NCI-H146 treated with DMSO at 0.1 percent for 48 hours (cell line): Measurements from ENCODE around the gene SH3RF1.

Experiments
- DNase-seq: peaks from one replicate; lab custom pipeline; 2025; ENCODE audit not compliant: unreplicated experiment; lab: John Stamatoyannopoulos, UW

SH3RF1 gene

DNA sequence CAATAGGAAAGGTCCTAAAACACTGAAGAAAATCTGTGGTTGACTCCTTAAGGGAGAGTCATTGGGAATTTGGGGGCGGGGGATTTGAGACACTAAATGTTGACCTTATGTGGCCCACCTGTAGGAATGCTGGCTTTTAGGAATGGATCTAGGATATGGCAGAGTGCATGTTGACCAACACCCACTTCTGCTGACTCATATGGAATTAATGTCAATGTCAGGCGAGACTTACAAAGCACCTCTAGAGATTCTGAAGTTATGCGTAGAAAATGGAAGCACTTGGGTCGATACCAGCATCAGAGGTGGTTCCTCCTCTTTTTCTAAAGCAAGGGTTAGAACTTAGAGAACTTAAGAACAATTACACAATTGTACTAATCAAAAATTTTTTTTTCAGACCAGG is 160.1 kb downstream of the SH3RF1 start:
- no peak for DNase-seq

DNA sequence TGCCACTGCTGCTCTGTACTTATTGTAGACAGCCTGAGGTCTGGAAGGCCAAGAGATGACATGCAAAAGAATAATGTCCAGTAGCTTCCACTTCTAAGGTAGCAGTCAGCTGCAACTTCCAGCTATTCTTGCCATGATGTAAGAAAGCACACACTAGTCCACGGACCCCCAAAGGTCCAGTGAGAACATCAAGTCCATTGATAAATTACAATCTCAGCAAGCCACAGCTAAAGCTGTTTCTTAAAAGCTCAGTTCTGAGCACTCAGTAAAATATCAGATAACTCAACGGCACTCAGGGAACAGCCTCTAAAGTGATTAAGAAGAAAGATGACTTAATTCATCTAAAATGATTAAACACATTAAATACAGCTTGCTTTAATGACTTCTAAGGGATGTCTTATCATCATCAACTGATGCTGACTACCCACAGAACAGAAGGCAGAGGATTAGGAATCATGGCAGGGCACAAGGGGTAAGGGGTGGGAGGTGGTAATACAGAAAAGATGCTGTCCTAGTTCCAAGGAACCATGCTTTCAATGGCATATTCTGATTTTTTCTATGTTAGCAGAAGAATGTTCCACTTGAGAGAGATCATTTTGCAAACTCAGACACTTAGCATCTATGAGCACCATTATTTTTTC is 161.6 kb downstream of the SH3RF1 start:
- no peak for DNase-seq

DNA sequence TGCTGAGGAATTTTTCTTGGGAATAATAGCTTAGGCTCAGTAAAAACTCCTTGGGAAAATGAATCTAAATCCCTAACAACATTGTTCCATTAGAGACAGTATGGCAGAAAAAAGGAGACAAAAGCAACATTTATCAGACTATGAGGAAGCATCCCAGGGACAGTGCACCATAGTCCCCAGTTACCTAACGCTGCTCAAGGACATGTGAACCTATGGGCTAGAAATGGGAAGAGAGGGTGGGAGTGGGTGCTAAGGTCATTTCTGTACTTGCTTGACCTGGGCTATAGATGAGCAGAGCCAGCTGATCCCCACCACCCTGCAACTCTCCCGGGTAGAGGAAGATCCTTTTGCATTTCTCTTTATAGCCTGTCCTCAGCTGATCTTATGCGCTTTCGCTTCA is 162.5 kb downstream of the SH3RF1 start:
- no peak for DNase-seq

DNA sequence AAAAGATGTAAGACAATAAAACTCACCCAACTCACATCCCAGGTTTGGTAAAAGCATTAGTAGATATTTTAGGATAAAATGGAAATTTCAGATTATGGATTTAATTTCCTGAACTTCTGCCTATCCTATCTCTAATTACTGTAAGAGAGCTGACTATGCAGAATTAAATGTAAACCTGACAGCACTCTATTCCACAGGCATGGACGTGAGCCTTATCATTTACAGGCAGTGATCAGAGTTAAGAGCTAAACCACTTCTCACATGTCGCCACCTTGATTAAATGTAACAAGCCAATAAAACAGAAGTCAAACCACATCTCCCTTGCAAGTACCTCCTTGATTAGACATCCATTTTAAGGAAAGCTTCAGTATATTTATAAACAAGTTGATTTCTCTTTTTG is 163.2 kb downstream of the SH3RF1 start:
- no peak for DNase-seq

DNA sequence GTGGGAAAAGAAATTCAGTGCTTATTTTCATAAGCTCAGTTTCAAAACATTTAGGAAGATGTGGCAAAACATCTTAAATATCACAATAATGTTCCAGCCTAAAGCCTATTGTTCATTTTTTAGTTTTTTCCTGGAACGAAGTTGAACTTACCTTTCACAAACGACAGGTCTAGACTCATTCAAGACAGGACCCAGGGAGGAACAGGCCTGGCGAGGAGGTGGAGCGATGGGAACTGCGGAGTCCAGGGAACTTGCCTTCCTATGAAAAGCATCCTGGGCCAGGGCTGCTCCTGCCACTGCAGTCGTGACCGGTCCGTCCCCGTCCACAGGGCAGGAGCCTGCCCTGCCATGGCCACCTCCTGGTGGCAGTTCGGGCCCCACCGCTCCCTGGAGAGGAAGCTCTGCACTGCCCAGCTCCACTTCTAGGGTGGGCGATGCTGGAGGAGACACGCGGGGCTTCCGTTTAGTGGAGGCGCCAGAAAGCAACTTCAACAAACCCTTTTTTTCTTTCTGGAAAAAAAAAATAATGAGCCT is 164.0 kb downstream of the SH3RF1 start:
- DNase-seq, result no peak

DNA sequence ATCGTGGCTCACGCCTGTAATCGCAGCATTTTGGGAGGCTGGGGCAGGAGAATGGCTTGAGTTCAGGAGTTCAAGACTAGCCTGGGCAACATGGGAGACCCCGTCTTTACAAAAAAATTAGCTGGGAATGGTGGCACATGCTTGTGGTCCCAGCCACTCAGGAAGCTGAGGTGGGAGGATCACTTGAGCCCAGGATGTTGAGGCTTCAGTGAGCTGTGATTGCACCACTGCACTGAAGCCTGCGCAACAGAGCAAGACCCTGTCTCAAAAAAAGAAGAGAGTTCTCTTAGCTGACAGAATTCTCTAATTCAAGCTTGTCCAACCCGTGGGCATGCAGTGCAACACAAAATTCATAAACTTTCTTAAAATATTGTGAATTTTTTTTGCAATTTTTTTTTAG is 165.1 kb downstream of the SH3RF1 start:
- DNase-seq, result no peak

DNA sequence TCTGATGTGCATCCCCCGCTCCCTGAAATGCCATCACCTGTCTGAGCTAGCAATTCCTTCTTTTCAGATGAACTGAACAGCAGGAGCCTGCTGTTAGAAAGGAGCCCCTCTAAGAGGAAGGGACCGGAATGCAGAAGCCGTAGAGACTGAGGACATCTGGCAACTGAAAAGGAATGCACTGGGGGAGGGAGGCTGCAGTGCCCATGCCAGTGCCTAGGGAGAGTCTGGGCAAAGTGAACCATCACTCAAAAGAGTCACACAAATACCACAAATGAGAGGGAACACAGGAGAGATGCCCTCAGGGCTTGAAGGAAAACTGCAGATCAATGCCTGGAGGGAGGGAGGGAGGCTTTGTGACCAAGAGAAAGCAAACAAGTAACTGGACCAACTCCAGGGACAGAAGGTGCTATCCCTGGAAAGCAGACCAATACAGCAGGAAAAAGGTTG is 166.8 kb downstream of the SH3RF1 start:
- peak; percentile 90 for DNase-seq

DNA sequence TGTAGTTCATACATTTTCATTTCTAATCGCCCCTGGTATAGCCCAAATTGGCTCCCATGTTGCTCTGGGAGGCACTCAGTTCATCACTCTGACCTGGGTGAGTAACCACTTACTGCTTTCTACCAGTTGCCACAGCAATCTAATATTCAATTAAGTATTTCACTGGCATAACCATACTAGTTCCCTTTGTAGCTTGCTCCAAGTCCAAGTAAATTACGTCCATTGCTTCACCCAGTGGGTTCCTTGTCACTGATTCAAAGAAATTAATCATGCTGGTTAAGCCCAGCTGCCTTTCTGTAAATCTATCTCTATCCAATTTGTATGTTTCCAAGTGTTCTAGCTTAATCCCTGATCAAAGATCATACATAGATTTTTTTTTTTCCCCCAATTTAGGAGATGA is 168.7 kb downstream of the SH3RF1 start:
- DNase-seq, result no peak

DNA sequence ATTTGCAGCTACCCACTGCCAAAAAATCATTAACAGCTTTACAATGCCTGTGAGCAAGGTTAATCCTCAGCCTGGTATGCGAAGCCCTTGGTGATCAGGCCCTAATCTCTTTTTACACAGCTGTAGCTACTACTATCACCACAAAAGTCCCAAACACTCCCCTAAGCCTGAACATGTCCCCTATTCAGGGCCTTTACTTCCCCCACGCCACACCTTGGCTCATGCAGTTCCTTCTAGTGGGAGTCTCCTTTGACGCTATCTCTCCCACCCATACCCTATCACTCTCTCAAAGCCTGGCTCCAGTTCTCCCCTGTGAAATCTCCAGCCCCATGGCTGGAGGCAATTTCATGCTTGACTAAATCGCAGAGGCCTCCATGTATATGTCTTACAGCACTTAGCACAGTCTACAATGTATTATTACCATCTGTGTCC is 170.1 kb downstream of the SH3RF1 start:
- DNase-seq, result no peak

DNA sequence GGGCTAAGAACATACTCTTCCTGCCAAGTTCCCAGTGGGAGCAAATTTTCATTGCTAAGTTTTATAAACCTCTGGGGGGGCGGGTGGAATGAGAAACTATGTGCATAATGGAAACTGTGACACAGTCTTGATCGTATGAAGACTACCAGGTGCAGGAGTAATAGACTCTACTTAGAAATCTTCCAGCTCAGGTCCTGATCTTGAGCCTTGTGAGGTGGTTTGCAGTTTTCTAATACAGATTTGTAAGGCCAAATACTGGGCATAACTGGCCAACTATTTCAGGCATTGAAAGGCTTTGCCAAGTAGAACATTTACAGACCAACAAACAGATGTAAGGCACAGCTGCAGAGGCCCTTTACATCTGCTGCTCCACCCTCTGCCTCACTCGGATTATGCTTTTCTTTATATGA is 171.0 kb downstream of the SH3RF1 start:
- no peak for DNase-seq

DNA sequence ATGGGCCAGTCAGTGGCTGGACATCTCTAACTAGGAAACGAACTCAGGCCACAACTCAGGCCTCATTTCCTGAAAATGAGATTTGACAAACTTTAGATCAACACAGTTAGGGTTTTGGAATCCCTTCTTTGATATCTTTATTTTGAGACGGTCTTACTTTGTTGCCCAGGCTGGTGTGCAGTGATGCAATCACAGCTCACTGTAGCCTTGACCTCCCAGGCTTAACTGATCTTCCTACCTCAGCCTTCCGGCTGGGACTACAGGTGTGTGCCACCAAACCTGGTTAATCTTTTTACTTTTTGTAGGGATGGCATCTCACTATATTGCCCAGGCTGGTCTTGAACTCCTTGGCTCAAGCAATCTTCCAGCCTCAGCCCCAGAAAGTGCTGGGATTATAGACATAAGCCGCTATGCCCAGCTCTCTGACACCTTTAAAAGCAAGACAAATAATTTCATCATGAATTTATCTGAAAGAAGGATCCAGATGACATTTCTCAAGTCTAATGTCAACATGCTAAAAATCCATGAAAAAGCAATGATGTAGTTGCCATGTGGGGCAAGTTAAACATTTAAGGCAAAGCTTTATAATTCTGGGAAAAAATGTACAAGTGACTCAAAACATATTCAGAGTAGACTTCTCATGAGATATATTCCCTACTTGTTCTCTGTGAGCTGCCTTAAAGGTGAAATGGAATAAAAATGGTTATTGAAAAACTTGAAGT is 171.6 kb downstream of the SH3RF1 start:
- no peak for DNase-seq

DNA sequence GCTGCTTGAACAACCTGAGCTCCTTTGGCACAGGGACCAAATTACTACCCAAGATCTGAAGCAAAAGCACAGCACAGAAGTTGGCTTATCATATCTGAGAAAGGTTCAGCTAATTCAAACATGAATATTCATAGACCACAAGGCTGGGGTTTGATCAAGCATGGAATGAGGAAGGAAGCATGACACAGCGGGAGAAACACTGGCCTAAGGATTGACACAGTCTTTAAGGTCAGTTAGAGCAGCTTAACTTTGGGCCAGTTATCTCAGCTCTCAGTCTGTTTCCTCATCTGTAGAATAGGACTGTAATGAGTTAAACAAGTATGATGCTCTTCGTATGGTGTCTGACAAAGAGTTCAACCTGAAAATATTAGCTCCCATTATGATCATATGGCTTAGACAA is 172.2 kb downstream of the SH3RF1 start:
- no peak for DNase-seq

DNA sequence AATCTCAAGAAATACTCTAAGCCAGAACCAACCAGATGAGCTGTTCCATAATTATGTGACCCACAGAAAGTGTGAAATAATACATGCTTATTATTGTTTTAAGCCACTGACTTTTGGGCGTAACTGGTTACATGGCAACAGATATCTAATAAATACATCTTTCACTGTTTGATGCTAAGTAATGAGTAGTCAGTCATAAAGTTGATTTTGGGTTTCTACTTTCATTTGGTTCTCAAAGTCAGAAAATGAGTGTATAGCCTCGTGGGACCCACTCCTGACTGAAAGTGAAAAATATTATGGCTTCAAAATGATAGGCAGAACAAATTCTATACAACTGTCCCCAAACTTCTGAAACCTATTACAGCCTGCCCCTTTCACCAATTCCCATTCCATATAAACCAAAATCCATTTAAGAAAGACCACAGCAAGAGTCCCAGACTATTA is 172.7 kb downstream of the SH3RF1 start:
- no peak for DNase-seq

DNA sequence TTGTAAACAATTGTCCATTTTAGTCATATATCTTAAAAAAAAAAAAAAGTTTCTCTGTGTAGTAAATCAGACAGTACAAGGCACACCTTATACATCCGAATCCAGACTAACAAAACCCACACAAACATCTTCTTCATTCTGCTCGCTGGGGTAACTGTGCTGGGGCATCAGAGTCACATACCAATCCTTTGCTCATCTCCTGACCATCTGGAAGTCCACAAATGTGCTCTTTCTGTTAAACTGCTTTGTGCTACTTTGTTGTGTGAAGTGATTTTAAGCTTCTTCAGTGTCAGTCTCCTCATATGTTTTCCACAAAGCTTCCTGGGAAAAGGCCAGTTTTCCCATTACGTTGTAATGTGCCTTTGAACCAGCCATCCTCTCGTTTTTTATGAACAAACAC is 174.5 kb downstream of the SH3RF1 start:
- no peak for DNase-seq

DNA sequence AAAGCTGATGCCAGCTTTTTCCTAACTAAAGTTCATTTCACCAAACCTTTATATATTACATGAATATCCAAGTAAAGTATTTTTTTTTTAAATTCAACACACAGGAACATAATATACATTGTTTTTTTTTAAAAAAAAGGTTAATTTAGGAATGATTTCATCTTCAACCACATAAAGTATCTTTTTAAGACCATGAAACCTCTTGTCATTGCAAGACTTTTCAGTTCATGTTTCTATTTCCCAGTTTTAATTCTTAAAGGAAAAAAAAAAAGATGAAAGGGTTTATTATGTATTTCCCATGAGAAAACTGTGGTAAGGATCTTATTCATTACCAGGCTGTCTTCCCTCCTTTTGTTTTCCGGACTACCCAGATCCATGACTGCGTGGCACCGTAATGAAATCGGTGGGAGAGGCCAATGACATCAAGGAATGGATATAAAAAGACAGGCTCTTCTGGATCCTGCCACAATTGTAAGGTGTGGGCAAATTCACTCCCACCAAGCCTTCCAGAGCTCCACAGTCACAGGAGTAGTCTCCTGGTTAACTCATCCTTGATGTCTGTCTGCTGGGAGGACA is 176.0 kb downstream of the SH3RF1 start:
- no peak for DNase-seq

DNA sequence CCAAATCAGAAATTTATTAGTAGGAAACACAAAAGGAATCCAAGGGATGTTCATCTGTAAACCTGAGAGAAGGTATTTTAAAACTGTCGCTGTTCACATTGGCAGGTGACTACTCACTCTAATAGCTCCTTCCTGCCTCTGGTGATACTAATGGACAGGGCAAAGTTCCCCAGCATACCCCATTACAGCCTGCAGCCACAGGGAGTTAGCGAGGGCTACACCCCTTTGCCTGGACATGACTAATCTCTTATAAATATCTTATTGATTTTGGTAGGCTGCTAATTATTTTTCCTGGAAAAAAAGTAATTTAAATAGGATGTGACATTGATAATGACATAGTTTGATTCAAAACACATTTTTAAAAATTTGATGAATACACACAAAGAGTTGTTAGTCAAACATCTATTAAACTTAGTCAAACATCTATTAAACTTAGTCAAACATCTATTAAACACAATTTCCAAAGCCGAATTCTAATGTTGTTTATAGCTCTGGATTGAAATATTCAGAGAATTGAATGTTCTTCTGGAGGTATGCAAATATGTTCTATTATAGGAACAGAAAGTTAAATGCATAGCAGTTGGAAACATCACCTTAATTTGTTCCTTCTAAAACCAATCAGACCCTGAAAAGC is 177.8 kb downstream of the SH3RF1 start:
- DNase-seq, result peak; percentile 37

DNA sequence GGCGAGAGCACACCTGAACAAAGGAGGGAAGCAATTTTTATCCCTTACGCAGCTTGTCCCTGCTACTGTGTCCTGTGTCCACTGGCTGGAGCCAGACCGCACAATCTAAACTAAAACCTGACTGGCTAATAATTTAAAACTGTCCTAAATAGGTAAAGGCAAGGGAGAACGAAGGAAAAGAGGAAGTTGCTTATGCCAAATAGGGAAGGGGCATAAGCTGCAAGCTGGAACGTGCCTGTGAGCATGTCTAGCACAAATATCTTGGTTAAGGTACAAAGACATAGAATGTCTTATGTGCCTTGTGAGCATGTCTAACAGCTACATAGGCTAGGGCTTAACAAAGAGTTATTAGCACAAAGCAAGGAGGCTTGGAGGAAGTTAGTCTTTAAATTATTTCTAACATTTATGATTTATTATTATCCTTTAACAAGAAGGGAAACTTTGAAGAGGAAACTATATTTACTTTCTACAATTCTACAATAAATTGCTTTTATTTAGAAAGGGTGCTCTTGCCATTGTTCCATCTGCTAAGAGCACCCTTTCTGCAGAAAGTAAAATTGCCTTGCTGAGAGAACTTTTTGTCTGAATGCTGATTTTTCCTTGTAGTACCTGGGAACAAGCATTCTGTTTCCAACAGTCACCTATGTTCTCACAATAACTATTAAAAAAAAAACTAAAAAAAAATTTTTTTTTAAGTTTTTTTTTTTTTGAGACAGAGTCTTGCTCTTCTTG is 180.1 kb downstream of the SH3RF1 start:
- no peak for DNase-seq

DNA sequence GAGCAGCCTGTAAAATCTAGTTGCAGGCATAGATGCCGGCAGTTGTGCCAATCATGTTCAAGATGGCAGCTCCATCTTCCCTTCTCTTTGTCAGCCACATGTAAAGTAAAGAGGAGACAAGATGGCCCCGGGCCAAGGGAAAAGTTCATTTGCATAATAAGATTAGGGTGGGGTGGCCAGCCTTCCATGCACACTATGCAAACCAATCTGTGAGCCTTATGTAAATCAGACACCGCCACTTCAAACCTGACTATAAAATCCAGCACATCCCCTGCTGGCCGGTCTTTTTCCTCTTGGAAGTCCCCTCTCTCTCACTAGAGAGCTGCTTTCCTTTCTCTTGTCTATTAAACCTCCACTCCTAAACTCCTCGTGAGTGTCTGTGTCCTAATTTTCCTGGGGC is 181.8 kb downstream of the SH3RF1 start:
- DNase-seq, result no peak

DNA sequence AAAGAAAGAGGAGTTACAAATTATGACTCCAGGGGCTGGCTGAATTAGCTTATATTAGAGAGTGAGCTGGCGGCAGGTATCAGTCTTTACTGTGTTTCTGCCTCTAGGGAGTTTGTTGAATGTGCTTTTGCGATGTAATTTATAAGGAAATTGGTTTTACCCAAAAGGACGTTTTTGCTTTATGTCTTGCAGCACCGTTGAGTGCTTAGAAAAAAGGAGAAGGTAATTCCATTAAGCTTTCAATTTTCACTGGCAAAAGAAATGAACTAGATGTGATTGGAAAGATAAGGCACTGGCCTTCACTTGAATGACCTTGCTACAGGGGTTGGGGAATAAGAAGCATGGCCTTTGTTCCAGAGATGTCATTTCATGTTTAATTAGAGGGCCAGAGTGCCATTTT is 185.8 kb downstream of the SH3RF1 start:
- no peak for DNase-seq

DNA sequence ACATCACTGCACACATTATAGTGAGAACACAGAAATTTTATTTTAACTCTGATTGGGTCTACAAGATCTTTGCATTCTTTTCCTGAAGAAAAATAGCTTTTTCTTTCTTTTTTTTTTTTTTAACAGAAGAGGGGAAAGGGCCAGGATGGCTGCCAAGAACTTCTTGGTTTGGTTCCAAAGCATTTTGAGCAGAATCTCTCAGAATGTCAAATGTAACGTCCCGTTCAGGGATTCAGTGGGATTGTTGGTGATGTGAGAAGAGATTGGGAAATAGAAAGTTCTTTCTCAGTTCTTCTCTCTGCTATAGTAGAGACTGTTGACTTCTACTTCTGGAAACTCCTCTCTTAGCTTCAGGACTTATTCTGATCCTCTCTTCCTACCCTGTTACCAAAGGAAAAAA is 189.8 kb downstream of the SH3RF1 start:
- no peak for DNase-seq
